Inflammatory macrophage treated with lipopolysaccharide for 4 hours (primary cell): ENCODE measurements around the gene S100A16.
"Not testable (repeated sequence)": the region's sequence is repeated elsewhere in the genome, so short reads cannot be mapped to it uniquely, and the experiment has no call there.

ENCODE experiments used
- DNase-seq: peaks from one replicate; pipeline ENCODE4 v3.0.0-alpha.2; 2020

Gene S100A16

DNA sequence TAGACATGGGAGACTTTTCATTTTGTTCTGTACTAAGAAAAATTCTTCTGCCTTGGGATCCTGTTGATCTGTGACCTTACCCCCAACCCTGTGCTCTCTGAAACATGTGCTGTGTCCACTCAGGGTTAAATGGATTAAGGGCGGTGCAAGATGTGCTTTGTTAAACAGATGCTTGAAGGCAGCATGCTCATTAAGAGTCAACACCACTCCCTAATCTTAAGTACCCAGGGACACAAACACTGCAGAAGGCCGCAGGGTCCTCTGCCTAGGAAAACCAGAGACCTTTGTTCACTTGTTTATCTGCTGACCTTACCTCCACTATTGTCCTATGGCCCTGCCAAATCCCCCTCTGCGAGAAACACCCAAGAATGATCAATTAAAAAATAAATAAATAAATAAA is 29.4 kb downstream of the S100A16 start:
- not testable (repeated sequence) for DNase-seq

GRCh38 chr1:153582836-153583235 is 30.1 kb downstream of the S100A16 start:
- DNase-seq: not testable (repeated sequence)

DNA sequence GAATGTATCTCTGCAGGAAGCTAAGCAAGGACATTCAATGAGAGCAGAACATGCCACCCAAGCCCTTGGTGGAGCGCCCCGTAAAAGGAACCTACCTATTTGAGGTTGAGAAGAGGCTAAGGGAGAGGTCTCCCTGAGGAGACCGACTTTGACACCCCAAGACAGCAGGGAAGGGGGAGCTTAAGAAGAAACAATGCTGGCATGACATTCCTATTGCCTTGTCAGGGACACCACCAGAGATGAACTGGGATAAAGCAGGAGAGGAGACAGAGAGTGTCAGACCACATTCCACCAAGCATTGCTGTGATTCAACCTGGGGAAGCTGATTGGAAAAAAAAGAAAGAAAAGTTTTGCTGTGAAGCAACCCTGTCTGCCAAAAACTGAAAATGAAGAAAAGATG is 34.0 kb downstream of the S100A16 start:
- DNase-seq: no peak

GRCh38 chr1:153578490-153578889 is 34.4 kb downstream of the S100A16 start:
- no peak for DNase-seq

DNA sequence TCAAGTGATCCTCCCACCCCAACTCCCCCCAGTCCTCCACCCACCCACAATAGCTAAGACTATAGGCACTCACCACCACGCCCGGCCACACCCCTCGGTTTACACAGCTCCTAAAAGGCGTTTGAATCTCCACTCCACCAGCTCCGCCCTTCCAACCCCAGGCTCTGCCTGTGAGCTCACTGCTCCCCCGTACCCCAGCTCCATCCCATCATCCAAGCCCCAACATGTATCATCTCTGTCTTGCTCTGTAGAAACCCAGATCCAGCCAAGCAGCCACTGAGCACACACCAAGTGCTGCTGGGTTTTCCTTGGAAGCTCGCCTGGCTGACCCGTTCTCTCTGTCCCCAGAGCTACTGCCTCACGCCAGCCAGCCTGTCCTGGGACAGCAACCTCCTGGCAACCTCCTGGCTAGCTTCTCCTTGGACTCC is 35.3 kb downstream of the S100A16 start:
- no peak for DNase-seq

- no peak for DNase-seq
These were observed 35.8 kb downstream of the S100A16 start for GRCh38 chr1:153577138-153577537.

- not testable (repeated sequence) for DNase-seq
These were observed 37.4 kb downstream of the S100A16 start for GRCh38 chr1:153575497-153575896.

GRCh38 chr1:153575081-153575491 is 37.9 kb downstream of the S100A16 start:
- not testable (repeated sequence) for DNase-seq

- peak; percentile 77 for DNase-seq
These were observed 39.6 kb downstream of the S100A16 start for GRCh38 chr1:153573351-153573750.

DNA sequence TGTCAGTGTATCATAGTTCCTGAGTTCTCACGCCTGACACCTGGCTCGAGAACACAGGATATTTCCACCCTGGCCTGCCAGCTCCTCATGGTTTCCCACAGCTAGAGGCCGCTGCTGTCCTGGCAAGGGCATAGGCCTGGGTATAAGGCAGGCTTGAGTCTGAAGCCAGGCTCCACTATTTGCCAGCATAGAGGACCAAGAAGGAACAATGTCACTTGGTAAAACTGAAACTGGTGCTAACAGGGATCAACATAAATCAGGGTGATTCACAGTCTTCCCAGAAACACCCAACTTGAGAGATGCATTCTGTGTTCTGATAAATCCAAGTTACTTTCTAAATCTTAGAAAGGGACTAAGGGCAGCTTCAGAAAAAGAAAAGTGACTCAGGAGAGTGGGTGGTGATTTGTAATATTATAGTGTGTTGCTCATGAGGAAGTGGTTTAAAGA is 40.3 kb downstream of the S100A16 start:
- DNase-seq: peak; percentile 96

GRCh38 chr1:153571706-153572105 is 41.2 kb downstream of the S100A16 start:
- DNase-seq: no peak

DNA sequence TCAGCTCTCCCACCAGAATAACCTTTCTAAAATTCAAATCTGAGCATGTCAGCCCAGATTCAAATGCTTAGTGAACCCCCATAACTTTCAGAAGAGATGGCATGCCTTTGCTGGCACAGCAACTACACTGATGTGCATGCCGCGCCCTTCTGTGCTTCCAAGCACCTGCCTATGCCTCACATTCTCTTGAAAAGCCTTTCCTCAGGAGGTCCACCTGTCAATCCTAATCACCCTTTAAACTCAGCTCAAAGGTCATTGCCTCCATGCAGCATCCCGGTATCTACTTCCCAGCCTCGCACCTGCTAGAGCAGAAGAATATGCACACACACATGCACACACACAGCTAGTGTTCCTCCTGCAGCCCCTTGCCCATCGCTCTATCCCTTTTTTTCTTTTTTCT is 42.1 kb downstream of the S100A16 start:
- no peak for DNase-seq

- DNase-seq: no peak
These were observed 43.5 kb downstream of the S100A16 start for GRCh38 chr1:153569465-153569864.

GRCh38 chr1:153568367-153569099 is 44.4 kb downstream of the S100A16 start:
- peak; percentile 77 for DNase-seq

- DNase-seq: no peak
These were observed 45.1 kb downstream of the S100A16 start for GRCh38 chr1:153567621-153568366.

GRCh38 chr1:153566414-153567371 is 46.2 kb downstream of the S100A16 start:
- DNase-seq: peak; percentile 98

DNA sequence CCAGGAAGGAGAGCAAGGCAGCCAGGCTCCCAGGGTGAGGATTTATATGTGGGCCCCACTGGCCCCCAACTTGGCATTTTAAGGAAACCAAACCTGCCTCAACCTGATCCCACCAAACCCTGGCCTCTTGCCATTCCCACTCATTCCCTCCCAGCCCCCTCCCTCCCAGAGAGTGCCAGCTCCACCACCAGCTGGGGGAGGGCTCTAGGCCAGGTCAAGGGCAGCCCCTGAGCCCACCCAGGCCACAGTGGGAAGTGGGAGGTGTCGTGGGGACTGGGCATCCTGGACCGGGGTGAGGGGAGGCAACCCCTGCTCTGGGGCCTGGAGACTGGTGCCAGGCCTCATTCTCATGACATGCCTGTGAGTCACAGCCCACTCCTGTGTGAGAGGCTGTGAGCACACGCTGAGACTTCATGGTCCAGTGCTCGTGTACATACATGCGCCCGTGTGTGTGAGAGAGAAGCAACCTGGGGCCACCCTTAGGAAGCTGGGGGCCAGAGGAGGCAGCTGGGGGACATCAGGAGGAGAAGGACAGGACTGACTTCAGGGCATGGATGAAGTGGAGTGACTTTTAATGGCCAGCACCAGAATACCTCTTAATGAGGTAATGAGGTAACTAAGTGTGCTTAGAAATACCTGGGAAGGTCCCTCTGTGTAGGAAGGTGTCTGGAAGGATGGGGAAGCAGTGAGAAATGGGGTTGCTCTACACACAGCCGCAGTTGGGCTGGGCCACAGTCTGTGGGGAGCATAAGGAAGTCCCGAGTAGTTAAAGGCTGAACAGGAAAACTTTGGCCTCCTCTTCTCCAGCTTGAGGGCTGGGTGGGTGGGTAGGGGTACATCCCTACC is 47.2 kb downstream of the S100A16 start, which contains the start of gene S100A2:
S100A2 (minus strand) TSS at position 316 of the 846 bp plus-strand sequence. CDS start 1,967 bp downstream, outside the sequence.
- peak; percentile 92 for DNase-seq

- no peak for DNase-seq
These were observed 48.9 kb downstream of the S100A16 start for GRCh38 chr1:153563991-153564390.

GRCh38 chr1:153563483-153563901 is 49.4 kb downstream of the S100A16 start:
- DNase-seq: no peak

DNA sequence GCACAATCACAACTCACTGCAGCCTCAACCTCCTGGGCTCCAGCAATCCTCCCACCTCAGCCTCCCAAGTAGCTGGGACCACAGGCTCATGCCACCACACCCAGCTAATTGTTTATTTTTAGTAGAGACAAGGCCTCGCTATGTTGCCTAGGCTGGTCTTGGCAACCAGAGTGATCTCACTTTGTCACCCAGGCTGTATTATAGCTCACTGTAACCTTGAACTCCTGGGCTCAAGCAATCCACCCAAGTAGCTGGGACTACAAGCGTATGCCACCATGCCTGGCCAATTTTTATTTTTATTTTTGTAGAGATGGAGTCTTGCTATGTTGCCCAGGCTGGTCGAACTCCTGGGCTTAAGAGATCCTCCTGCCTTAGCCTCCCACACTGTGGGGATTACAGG is 50.9 kb downstream of the S100A16 start:
- not testable (repeated sequence) for DNase-seq

DNA sequence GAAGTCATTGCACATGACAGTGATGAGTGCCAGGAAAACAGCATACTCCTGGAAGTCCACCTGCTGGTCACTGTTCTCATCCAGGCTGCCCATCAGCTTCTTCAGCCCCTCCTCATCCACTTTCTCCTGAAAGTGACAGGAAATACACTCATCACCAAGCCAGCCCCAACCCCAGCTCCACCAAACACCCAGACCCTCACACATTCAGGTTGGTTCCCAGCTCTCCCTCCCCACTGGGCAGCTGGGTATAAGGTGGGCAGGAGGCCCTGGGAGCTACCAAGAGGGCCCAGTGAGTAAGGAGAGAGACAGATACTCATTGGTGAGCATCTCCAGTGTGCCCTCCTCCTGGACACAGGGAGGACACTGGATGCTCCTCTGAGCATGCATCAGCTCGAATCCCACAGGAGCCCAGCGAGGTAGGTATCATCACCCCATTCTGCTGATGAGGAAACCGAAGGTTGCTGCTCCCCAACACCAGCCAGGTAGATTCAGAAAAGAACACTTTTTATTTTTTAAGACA is 51.4 kb downstream of the S100A16 start:
- no peak for DNase-seq
